GM21423 (cell line): ENCODE measurements around the gene CREB3.
A peak's percentile ranks its signal among the peaks of the same experiment; 100 is the strongest.

ENCODE experiments used
- ATAC-seq: cut with Tn5 transposase; IDR thresholded peaks from one replicate; pipeline ENCODE4 v1.9.1; 2021; ENCODE audit warnings: mild to moderate bottlenecking, moderate library complexity; ENCODE audit not compliant: unreplicated experiment

Gene CREB3

GRCh38 chr9:35746583-35746982 lies 14.1 kb downstream of the CREB3 start:
- ATAC-seq, result no peak

GRCh38 chr9:35748242-35748857 lies 15.9 kb downstream of the CREB3 start:
- no peak for ATAC-seq

- peak; percentile 77 for ATAC-seq
Measured at GRCh38 chr9:35748858-35749514, 16.5 kb downstream of the CREB3 start, which contains the start of the genes GBA2 and RGP1. GBA2 (minus strand) TSS chr9:35749228; CDS start chr9:35748704, 524 bp downstream. RGP1 (plus strand) TSS chr9:35749287; CDS start chr9:35749756, 469 bp downstream.

GRCh38 chr9:35749515-35750255 lies 17.2 kb downstream of the CREB3 start:
- peak; percentile 27 for ATAC-seq

- ATAC-seq, result no peak
Measured at GRCh38 chr9:35750256-35750531, 17.7 kb downstream of the CREB3 start.

DNA sequence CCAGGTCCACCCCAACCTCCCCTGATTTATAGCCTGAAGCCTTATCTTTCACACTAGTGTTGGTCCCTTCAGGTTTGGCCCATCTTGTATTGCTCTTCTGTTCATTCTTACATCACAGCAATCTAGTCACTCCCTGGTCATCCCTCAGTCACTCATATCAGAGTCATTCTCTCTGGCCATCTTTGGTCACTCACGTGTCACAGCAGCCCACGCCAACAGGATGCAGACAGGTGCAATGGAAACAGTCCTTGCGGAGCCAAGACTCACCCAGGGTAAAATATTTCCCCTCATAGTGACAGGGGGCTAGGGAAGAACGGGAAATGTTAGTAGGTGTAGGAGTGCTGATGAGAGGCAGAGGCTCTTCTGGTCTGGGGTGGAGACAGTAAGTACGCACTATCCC lies 21.0 kb downstream of the CREB3 start:
- ATAC-seq, result no peak

GRCh38 chr9:35754264-35754663 lies 21.8 kb downstream of the CREB3 start, which contains the start of gene MSMP:
MSMP (minus strand) TSS chr9:35754276; CDS start chr9:35754129, 147 bp downstream.
- ATAC-seq, result no peak

GRCh38 chr9:35755071-35755470 lies 22.6 kb downstream of the CREB3 start:
- ATAC-seq, result no peak

DNA sequence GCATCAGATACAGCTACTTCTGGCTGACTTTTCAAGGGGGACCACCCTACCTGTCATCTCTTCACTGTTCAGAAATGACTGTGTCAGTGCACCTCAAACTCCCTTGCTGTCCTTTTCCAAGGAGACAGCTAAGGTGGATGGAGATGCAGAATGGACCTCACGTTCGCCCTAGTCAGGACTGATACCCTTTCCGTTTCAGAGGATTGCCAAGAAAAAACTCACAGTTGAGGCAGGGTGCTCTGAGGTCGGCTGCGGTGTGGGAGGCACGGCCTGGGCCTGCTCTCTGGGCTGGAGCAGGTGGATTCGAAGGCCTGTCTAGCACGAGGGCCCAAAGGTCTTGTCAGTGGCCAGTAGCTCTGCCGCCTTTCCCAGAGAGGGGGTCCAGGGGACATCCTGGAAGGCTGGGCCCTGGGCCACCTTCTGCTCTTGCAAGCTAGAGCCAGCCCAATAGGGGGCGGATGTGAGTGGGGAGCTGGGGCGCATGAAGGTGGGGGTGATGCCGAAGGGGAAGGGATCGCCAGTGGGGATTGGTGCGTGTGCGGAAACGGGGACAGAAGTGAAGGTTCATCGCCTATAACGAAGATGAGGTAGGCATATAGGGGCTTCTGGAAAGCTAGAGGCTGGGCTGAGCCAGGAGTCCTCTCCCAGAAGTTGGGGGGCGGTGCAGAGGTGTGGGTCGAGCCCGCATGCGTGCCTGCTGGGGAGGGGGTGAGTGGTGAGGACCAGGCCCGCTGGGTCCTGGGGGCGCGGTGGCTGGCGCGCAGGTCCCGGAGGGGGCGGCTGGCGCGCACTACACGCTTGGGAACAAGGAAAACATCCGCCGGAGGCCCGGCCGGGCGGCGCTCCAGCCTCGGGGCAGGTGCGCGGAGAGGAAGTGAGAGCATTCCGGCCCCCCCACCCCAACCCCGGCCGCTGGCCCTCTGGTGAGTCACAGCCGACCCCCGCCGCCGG lies 24.1 kb downstream of the CREB3 start:
- ATAC-seq, result peak; percentile 64

GRCh38 chr9:35757226-35757891 lies 24.9 kb downstream of the CREB3 start:
- peak; percentile 39 for ATAC-seq

- no peak for ATAC-seq
Measured at GRCh38 chr9:35757892-35758275, 25.4 kb downstream of the CREB3 start.

DNA sequence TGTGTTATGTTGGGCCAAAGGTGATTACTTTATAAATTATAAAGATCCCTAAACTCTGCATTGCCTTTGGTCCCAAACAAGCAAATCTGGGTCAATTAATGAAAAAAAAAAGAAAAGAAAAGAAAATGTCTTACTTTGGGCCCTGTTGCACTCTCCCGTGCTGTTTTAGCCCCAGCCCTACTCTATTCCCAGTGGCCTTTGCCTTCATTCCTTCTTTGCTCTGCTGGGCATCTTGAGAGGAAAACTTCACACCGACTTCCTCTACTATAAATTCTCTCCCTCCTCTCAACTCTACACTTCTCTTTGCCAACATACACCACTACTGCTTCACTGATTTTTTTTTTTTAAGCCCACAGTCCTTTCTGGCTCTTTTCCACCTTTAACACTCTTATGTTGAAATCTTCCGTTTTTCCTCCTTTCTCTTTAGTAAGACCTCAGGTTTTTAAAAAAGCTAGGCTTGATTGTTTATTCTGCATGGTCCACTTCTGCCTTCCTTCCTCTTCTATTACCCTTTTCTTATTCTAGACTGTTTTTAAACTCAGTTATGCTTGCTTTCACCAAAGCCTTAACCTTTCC lies 26.1 kb downstream of the CREB3 start:
- ATAC-seq, result no peak

- ATAC-seq, result no peak
Measured at GRCh38 chr9:35759795-35760194, 27.3 kb downstream of the CREB3 start.

DNA sequence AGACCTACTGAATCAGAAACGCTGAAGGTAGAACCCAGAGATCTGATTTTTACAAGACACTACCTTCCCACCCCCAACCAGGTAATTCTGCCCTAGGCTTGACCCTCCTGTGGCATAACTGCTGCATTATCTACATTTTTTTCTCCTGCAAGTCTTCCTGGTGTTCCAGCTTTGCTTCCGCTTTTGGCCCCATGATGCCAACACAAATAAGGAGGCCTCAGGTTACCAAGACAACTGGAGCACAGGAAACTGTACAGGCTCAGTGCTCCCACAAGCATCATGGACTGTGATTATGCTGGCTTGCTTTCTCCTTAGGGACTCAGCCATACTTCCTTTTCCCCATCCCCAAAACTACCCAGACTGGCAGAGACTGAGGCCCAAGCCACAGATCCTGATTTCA lies 28.2 kb downstream of the CREB3 start:
- ATAC-seq, result no peak

DNA sequence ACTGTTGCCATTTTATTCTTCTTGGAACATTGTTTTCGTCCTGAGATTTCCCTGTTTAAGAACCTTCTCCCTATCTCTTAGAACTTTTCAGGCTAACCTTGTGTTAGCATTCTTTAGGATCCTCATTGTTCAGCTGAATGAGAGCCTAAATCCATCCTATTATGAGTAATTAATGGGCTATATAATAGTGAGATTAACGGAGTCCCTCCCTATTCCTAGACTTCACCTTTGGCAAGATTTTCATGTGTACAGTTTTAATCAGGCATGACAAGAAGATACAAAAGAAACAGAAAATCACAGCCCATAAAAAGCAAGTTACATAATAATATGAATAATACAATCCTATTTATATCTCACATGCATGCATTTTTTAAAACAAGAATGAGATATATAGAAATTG lies 30.7 kb downstream of the CREB3 start:
- ATAC-seq, result no peak

DNA sequence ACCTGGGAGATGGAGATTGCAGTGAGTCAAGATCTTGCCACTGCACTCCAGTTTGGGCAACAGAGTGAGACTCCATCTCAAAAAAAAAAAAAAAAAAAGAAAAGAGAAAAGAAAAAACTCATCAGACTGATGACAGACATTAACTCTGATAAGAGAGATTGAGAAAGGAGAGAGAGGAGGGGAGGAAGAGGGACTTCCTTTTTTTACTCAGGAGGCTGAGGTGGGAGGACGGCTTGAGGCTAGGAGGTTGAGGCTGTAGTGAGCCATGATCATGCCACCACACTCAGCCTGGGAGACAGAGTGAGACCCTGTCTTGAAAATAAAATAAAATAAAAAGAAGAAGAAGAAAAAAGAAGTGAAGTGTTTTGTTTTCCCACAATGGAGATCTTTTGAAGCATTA lies 31.3 kb downstream of the CREB3 start:
- ATAC-seq, result no peak

- ATAC-seq, result no peak
Measured at GRCh38 chr9:35766997-35767396, 34.5 kb downstream of the CREB3 start.

DNA sequence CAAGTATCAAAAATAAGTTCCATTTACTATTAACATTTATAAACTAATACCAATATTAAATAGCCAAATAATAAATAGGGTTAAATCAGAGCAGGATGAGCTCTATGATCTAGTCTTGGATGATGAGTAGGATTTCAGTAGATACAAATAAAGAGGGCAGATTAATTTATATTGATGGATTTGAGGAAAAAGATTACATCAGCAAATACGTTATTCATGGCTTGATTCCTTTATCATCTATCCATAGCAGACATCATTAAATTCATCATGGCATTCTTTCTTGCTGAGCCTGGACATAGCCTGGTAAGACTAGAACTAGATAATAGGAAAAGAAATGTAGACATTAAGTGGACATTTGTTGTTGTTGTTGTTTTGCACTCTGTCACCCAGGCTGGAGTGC lies 35.0 kb downstream of the CREB3 start:
- no peak for ATAC-seq

DNA sequence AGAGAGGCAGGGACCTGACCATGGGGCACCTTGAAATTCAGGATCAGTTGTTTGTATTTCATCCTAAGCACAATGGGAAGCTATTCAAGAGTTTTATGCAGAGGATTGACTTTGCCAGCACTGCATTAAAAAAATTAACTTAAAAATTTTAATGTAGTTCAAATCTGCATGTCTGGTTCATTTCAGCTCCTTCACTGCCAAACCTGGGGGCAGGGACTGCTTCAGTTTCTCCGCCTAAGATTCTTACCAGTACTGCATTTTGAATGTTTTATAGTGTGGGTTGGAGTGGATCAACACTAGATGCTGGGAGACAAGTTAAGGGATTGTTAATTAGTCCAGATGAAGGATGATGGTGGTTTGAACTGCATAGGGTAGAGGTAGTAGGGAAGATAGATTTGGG lies 37.3 kb downstream of the CREB3 start:
- no peak for ATAC-seq

DNA sequence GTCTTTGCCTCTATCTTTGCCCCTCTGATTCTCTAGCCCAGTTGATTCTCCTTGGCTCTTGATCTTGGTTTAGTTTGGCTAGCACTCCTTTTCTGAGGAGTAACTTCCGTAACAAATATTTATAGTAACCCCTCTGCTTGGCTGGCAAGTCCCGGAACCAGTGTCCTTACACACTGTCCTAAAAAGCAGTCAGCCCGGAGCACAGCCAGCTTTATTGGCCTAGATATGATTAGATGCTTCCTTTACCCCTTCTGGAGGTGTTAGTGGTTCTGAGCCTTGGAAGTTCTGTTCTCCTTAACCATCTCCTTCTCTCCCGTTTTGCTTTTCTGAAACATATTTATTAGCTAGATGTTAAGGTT lies 38.6 kb downstream of the CREB3 start:
- ATAC-seq, result no peak
